T-helper 1 cell treated with Interleukin-12 subunit alpha and Interleukin-12 subunit beta and Interleukin-4 antibody, amounts not matched to agents 30 μg/mL and 1 μg/mL, for 36 hours (primary cell): Measurements from ENCODE around the gene ADA.

Experiments
- H3K27ac Mint-ChIP-seq: one replicate; pipeline ENCODE4 v1.8.0; 2021; ENCODE audit warnings: mild to moderate bottlenecking, mixed read lengths
- H3K27me3 Mint-ChIP-seq: one replicate; pipeline ENCODE4 v1.8.0; 2021; ENCODE audit warnings: low read depth, mixed read lengths
- H3K36me3 Mint-ChIP-seq: one replicate; pipeline ENCODE4 v1.8.0; 2021; ENCODE audit warnings: low read depth, mixed read lengths
- H3K4me1 Mint-ChIP-seq: one replicate; pipeline ENCODE4 v1.8.0; 2021; ENCODE audit warnings: low read depth, mixed read lengths
- H3K4me3 Mint-ChIP-seq: one replicate; pipeline ENCODE4 v1.8.0; 2021; ENCODE audit warnings: mild to moderate bottlenecking, moderate library complexity, mixed read lengths
- H3K9me3 Mint-ChIP-seq: one replicate; pipeline ENCODE4 v1.8.0; 2021; ENCODE audit warnings: mixed read lengths

Gene ADA

GRCh38 chr20:44585057-44585963, 66.2 kb downstream of the ADA start:
- Mint-ChIP-seq H3K4me3 (no peak overlapping the region), H3K4me1 (peaks cover 11% of the 10 kb centered on the region), H3K36me3 (no peaks in the 10 kb centered on the region), H3K9me3 (no peaks in the 10 kb centered on the region), H3K27ac (peak overlapping the region; percentile 65), H3K27me3 (no peaks in the 10 kb centered on the region)

- H3K27me3 Mint-ChIP-seq, result no peaks in the 10 kb centered on the region
- no peaks in the 10 kb centered on the region for H3K36me3 Mint-ChIP-seq
- H3K9me3 Mint-ChIP-seq, result no peaks in the 10 kb centered on the region
- no peak overlapping the region for H3K4me3 Mint-ChIP-seq
- peaks cover 14% of the 10 kb centered on the region for H3K4me1 Mint-ChIP-seq
- no peak overlapping the region for H3K27ac Mint-ChIP-seq
Measured at GRCh38 chr20:44584162-44584561, 67.3 kb downstream of the ADA start.

- Mint-ChIP-seq H3K4me3 (no peak overlapping the region), H3K27ac (no peak overlapping the region), H3K9me3 (no peaks in the 10 kb centered on the region), H3K27me3 (no peaks in the 10 kb centered on the region), H3K36me3 (no peaks in the 10 kb centered on the region), H3K4me1 (peaks cover 14% of the 10 kb centered on the region)
Measured at GRCh38 chr20:44583157-44583556, 68.3 kb downstream of the ADA start.

GRCh38 chr20:44582311-44583025, 69.0 kb downstream of the ADA start, which contains the start of gene PKIG:
TSS of gene PKIG (plus strand) at chr20:44582579. CDS start at chr20:44614557, 31,978 bp downstream.
- Mint-ChIP-seq H3K4me3 (no peak within 1 kb of the TSS), H3K36me3 (no peaks in the 10 kb centered on the region), H3K27me3 (no peaks in the 10 kb centered on the region), H3K9me3 (no peaks in the 10 kb centered on the region), H3K27ac (no peak within 1 kb of the TSS), H3K4me1 (peaks cover 16% of the 10 kb centered on the region)

- no peaks in the 10 kb centered on the region for H3K27me3 Mint-ChIP-seq
- H3K9me3 Mint-ChIP-seq, result no peaks in the 10 kb centered on the region
- H3K27ac Mint-ChIP-seq, result no peak overlapping the region
- H3K36me3 Mint-ChIP-seq, result no peaks in the 10 kb centered on the region
- no peak overlapping the region for H3K4me3 Mint-ChIP-seq
- peaks cover 22% of the 10 kb centered on the region for H3K4me1 Mint-ChIP-seq
Measured at GRCh38 chr20:44581515-44581914, 70.0 kb downstream of the ADA start.

GRCh38 chr20:44580581-44581268, 70.8 kb downstream of the ADA start:
- Mint-ChIP-seq H3K36me3 (no peaks in the 10 kb centered on the region), H3K4me1 (peaks cover 25% of the 10 kb centered on the region), H3K4me3 (no peak overlapping the region), H3K9me3 (no peaks in the 10 kb centered on the region), H3K27me3 (no peaks in the 10 kb centered on the region), H3K27ac (no peak overlapping the region)

- Mint-ChIP-seq H3K4me1 (peaks cover 24% of the 10 kb centered on the region), H3K27me3 (no peaks in the 10 kb centered on the region), H3K27ac (no peak overlapping the region), H3K4me3 (no peak overlapping the region), H3K36me3 (no peaks in the 10 kb centered on the region), H3K9me3 (no peaks in the 10 kb centered on the region)
Measured at GRCh38 chr20:44579313-44580081, 72.0 kb downstream of the ADA start.

- H3K27ac Mint-ChIP-seq, result no peak overlapping the region
Measured at GRCh38 chr20:44576297-44576696, 75.2 kb downstream of the ADA start.

GRCh38 chr20:44574372-44574771, 77.1 kb downstream of the ADA start:
- no peaks in the 10 kb centered on the region for H3K27me3 Mint-ChIP-seq
- H3K4me1 Mint-ChIP-seq, result peaks cover 19% of the 10 kb centered on the region
- no peaks in the 10 kb centered on the region for H3K9me3 Mint-ChIP-seq

More at GRCh38 chr20:44576297-44576696, 75.2 kb downstream of the ADA start:
- H3K4me3 Mint-ChIP-seq, result no peak overlapping the region
- H3K4me1 Mint-ChIP-seq, result peaks cover 24% of the 10 kb centered on the region
- no peaks in the 10 kb centered on the region for H3K27me3 Mint-ChIP-seq
- H3K9me3 Mint-ChIP-seq, result no peaks in the 10 kb centered on the region
- H3K36me3 Mint-ChIP-seq, result no peaks in the 10 kb centered on the region

GRCh38 chr20:44573501-44573869, 78.0 kb downstream of the ADA start:
- Mint-ChIP-seq H3K27ac (no peak overlapping the region), H3K4me3 (no peak overlapping the region), H3K9me3 (no peaks in the 10 kb centered on the region), H3K4me1 (peaks cover 19% of the 10 kb centered on the region), H3K36me3 (no peaks in the 10 kb centered on the region), H3K27me3 (no peaks in the 10 kb centered on the region)

More at GRCh38 chr20:44574372-44574771, 77.1 kb downstream of the ADA start:
- no peak overlapping the region for H3K27ac Mint-ChIP-seq
- H3K36me3 Mint-ChIP-seq, result no peaks in the 10 kb centered on the region
- H3K4me3 Mint-ChIP-seq, result no peak overlapping the region

- Mint-ChIP-seq H3K4me3 (no peak overlapping the region), H3K36me3 (no peaks in the 10 kb centered on the region), H3K4me1 (peaks cover 19% of the 10 kb centered on the region), H3K27ac (no peak overlapping the region), H3K9me3 (no peaks in the 10 kb centered on the region), H3K27me3 (no peaks in the 10 kb centered on the region)
Measured at GRCh38 chr20:44572551-44573500, 78.7 kb downstream of the ADA start.

- Mint-ChIP-seq H3K9me3 (no peaks in the 10 kb centered on the region), H3K4me1 (peaks cover 10% of the 10 kb centered on the region), H3K27ac (peak overlapping the region; percentile 63), H3K4me3 (no peak overlapping the region), H3K36me3 (no peaks in the 10 kb centered on the region), H3K27me3 (no peaks in the 10 kb centered on the region)
Measured at GRCh38 chr20:44571362-44571988, 80.0 kb downstream of the ADA start.

GRCh38 chr20:44570367-44570766, 81.1 kb downstream of the ADA start:
- Mint-ChIP-seq H3K9me3 (no peaks in the 10 kb centered on the region), H3K27me3 (no peaks in the 10 kb centered on the region), H3K27ac (no peak overlapping the region), H3K36me3 (no peaks in the 10 kb centered on the region), H3K4me1 (peaks cover 10% of the 10 kb centered on the region), H3K4me3 (no peak overlapping the region)
